ENCODE data around the gene KMT2D. TPM values are rescaled to one million over a fixed set of nuclear protein-coding genes. Genes with fewer than 3 reads are reported as not detected.

The KMT2D gene
- total and polyA plus RNA-seq, 7 experiments from 2014 or later: 6.6 to 167 (median 142) TPM

DNA sequence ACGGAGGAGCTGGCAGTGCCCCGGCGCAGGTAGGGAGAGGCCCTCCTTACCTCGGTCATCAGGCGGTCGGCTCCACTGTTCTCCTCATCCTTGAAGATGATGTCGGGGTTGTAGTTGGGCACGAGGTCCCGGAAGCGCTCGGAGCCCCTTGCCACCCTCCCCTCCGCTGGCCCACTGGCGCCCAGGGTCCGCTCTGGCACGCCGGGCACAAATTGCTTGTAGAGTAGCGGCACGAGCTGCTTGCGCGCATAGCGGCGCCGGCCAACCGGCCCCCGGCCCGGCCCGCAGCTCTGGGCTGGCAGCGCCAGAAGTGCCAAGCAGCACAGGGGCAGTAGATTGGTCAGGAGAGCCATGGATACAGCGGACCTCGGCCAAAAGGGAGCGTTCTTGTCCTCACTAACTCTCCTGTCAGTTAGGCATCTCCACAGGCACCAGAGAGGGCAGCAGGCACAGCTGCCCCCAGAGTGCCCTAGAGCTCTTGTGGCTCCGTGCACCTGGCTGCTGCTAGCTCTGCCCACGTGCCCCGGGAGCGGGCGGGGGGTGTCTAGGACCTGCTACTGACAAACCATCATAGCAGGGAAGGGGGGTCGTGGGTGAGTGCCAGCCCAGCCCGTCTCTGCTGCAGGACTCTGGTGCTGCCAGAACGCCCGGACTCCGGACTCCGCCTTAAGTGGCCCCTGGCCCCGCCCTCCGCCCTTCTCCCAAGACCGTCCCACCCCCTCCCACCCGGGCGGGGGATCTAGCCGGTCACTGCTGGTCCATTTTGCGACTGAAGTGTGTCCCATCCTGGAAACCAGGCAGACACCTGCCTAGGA, 33.8 kb upstream of the KMT2D start, which contains the start of gene DHH:
Gene DHH (minus strand): TSS at position 642 of the 815 bp plus-strand sequence. CDS start 289 bp downstream, at position 353.
- peaks cover 0 to 15% (median 4%) of the 10 kb centered on the region in 5 donors for H3K36me3 Mint-ChIP-seq
- H3K27ac Mint-ChIP-seq: peak within 1 kb of the TSS in 2 of 9 donors; percentile 20 to 50
- H3K27me3 ChIP-seq (ENCODE audit: control insufficient read depth in 2 of 2, insufficient read depth in 2 of 2, low read length in 2 of 2): peaks cover 8 to 30% of the 10 kb centered on the region in 2 donors
- intact Hi-C loops (cut with micrococcal nuclease): loop anchor here in 1 of 2 donors (5.0 kb wide), 1 partner anchor 253 kb away; the partner anchor contains the start of gene DNAJC22
- DNase-seq (peak in 1 of 9 donors; percentile 13), ATAC-seq (peak; percentile 17)
- H3K4me1 Mint-ChIP-seq: peaks cover 22 to 51% (median 43%) of the 10 kb centered on the region in 7 donors
- peaks cover 31 to 38% of the 10 kb centered on the region in 2 donors for H3K4me1 ChIP-seq (ENCODE audit: control insufficient read depth in 2 of 2, insufficient read depth in 2 of 2, low read length in 2 of 2)
- CTCF ChIA-PET: interaction anchor here (0.7 to 4.3 kb wide), 7 partner anchors 8 to 170 kb away, joined by 3 to 48 read pairs (median 4); partner anchors contain the start of genes RHEBL1 and TUBA1B
- no peak within 1 kb of the TSS for H3K4me3 ChIP-seq (ENCODE audit: low read length)
- peaks cover 0 to 20% (median 12%) of the 10 kb centered on the region in 3 experiments for H3K36me3 ChIP-seq (ENCODE audit: control insufficient read depth in 2 of 3, insufficient read depth in 3 of 3, low read length in 3 of 3)
- no peaks in the 10 kb centered on the region for H3K9me3 ChIP-seq (ENCODE audit: control insufficient read depth in 2 of 3, low read length in 3 of 3)
- POLR2A ChIA-PET: interaction anchor here (0.6 to 4.4 kb wide), 3 partner anchors 15 to 242 kb away, joined by 7 to 21 read pairs (median 10); partner anchors contain the start of genes DDX23, LMBR1L and TUBA1B
- H3K4me3 Mint-ChIP-seq: peak within 1 kb of the TSS in 9 of 10 donors; percentile 1 to 76 (median 29)
- H3K9me3 Mint-ChIP-seq: peaks cover 0 to 2% (median 0%) of the 10 kb centered on the region in 11 donors
- no peak within 1 kb of the TSS for H3K27ac ChIP-seq (ENCODE audit: low read depth, low read length)
- peaks cover 45 to 56% (median 52%) of the 10 kb centered on the region in 5 donors for H3K27me3 Mint-ChIP-seq

DNA sequence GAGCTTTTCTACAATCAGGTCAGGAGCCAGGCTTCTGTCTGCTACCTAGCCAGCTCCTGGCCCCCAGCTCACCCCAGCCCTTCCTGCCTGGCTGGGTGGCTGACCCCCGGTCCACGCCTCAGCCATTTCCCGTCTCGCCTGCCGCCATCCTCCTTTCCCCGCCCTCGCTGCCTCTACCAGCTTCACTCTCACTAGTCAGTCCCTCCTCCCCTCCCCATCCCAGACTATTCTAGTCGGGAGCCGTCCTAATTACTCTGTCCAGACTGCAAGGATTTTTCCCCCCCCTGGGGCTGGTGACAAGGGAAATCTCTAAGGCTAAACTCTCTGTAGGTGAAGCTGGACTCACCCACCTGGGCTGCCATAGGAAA, 33.2 kb upstream of the KMT2D start:
- peaks cover 48 to 62% (median 57%) of the 10 kb centered on the region in 5 donors for H3K27me3 Mint-ChIP-seq
- H3K9me3 Mint-ChIP-seq: peaks cover 0 to 2% (median 0%) of the 10 kb centered on the region in 11 donors
- ChIA-PET POLR2A (interaction anchor here (2.5 to 4.4 kb wide), 2 partner anchors 16 to 37 kb away, joined by 10 to 21 read pairs; partner anchors contain the start of genes LMBR1L and TUBA1B), CTCF (interaction anchor here (0.7 to 4.3 kb wide), 3 partner anchors 24 to 170 kb away, joined by 3 to 48 read pairs (median 5); partner anchors contain the start of gene RHEBL1)
- peaks cover 0 to 15% (median 4%) of the 10 kb centered on the region in 5 donors for H3K36me3 Mint-ChIP-seq
- no peak for ATAC-seq
- Histone ChIP-seq H3K27me3 (ENCODE audit: control insufficient read depth in 2 of 2, insufficient read depth in 2 of 2, low read length in 2 of 2) (peaks cover 14 to 35% of the 10 kb centered on the region in 2 donors), H3K4me3 (ENCODE audit: low read length) (no peak overlapping the region), H3K36me3 (ENCODE audit: control insufficient read depth in 2 of 3, insufficient read depth in 3 of 3, low read length in 3 of 3) (peaks cover 0 to 15% (median 12%) of the 10 kb centered on the region in 3 experiments), H3K27ac (ENCODE audit: low read depth, low read length) (no peak overlapping the region), H3K4me1 (ENCODE audit: control insufficient read depth in 2 of 2, insufficient read depth in 2 of 2, low read length in 2 of 2) (peaks cover 31 to 42% of the 10 kb centered on the region in 2 donors), H3K9me3 (ENCODE audit: control insufficient read depth in 2 of 3, low read length in 3 of 3) (no peaks in the 10 kb centered on the region)
- no peak for DNase-seq
- H3K4me3 Mint-ChIP-seq: peak overlapping the region in 6 of 10 donors; percentile 13 to 76 (median 38)
- H3K27ac Mint-ChIP-seq: no peak overlapping the region
- H3K4me1 Mint-ChIP-seq: peaks cover 22 to 52% (median 47%) of the 10 kb centered on the region in 7 donors
- intact Hi-C loops (cut with micrococcal nuclease): loop anchor here in 1 of 2 donors (5.0 kb wide), 1 partner anchor 254 kb away; the partner anchor contains the start of gene DNAJC22

DNA sequence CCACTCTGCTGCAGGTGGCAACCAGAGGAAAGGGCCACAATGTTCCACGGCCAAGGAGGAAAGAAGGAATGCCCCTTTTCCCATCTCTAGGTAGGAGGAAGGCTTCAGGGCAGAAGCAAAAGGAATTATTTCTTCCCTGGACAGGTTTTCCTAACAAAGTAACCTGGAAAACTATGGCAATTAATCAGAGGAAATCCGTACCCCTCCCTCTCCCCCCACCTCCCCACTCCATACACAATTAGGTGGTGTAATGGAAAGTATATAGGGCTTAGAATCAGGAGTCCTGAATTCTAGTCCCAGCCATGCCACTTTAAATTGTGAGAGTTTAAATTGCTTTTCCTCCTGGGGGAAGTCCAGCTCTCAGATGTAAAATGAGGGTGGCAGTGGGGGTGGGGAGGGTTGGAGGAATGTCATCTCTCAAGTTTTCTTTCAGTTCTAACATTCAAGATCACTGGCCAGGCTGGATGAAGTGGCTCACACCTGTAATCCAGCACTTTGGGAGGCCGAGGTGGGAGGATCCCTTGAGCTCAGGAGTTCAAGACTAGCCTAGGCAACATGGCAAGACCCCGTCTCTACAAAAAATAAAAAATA, 32.3 kb upstream of the KMT2D start:
- POLR2A ChIA-PET: interaction anchor here (0.9 to 4.4 kb wide), 4 partner anchors 14 to 38 kb away, joined by 4 to 21 read pairs (median 5); partner anchors contain the start of genes LMBR1L, RHEBL1 and TUBA1B
- Histone ChIP-seq H3K27me3 (ENCODE audit: control insufficient read depth in 2 of 2, insufficient read depth in 2 of 2, low read length in 2 of 2) (peaks cover 19 to 40% of the 10 kb centered on the region in 2 donors), H3K4me3 (ENCODE audit: low read length) (no peak overlapping the region), H3K9me3 (ENCODE audit: control insufficient read depth in 2 of 3, low read length in 3 of 3) (no peaks in the 10 kb centered on the region), H3K36me3 (ENCODE audit: control insufficient read depth in 2 of 3, insufficient read depth in 3 of 3, low read length in 3 of 3) (peaks cover 0 to 15% (median 8%) of the 10 kb centered on the region in 3 experiments), H3K27ac (ENCODE audit: low read depth, low read length) (no peak overlapping the region), H3K4me1 (ENCODE audit: control insufficient read depth in 2 of 2, insufficient read depth in 2 of 2, low read length in 2 of 2) (peaks cover 39 to 49% of the 10 kb centered on the region in 2 donors)
- CTCF ChIA-PET: interaction anchor here (0.8 to 4.3 kb wide), 7 partner anchors 12 to 96 kb away, joined by 3 to 48 read pairs (median 6); partner anchors contain the start of gene TUBA1B
- intact Hi-C loops (cut with micrococcal nuclease): loop anchor here (1.0 to 5.0 kb wide), 3 partner anchors 29 to 254 kb away; partner anchors contain the start of gene DNAJC22 (in 1 of the 2)
- ATAC-seq: no peak
- no peak overlapping the region for H3K27ac Mint-ChIP-seq
- H3K27me3 Mint-ChIP-seq: peaks cover 50 to 67% (median 64%) of the 10 kb centered on the region in 5 donors
- H3K9me3 Mint-ChIP-seq: peaks cover 0 to 2% (median 0%) of the 10 kb centered on the region in 11 donors
- peaks cover 22 to 60% (median 55%) of the 10 kb centered on the region in 7 donors for H3K4me1 Mint-ChIP-seq
- peak overlapping the region in 3 of 10 donors; percentile 74 to 84 (median 80) for H3K4me3 Mint-ChIP-seq
- no peak for DNase-seq
- peaks cover 0 to 15% (median 4%) of the 10 kb centered on the region in 5 donors for H3K36me3 Mint-ChIP-seq

DNA sequence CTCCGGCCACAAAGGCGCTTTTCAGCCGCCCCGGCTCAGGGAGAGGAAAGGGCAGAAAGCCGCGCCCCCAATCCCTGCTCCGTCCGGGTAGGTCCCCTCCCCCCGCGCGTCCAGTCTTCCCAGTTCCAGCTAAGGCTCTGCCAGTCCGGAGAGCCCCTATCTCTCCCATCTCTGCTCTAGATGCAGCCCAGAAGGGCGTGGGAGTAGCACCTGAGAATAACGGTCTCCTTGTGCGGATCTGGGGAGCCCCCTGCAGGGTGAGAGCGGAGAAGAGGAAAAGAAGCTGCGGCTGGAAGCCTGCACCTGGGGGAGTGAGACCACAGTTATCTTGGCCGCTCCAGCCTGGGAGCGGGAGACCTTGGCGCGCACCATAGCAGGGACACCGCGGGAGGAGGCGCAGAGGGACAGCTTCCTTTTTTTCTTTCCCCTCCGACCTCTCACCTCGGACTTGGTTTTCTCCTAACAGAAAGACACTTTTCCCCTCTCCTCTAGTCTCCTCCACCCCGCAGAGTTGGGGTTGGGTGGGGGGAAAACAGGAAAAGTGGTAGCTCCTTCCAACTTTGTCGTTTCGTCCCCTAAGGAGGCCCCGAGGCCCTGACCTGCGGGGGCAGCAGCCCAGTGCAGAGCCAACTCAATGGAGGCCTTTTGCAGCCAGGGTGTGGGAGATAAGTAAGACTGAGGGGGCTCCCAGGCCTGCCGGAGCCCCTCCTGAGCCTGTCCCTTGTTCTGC, 31.7 kb upstream of the KMT2D start:
- ATAC-seq (peak; percentile 50), DNase-seq (peak; percentile 26 to 66 (median 51))
- Mint-ChIP-seq H3K4me1 (peaks cover 22 to 62% (median 59%) of the 10 kb centered on the region in 7 donors), H3K9me3 (peaks cover 0 to 2% (median 0%) of the 10 kb centered on the region in 11 donors), H3K4me3 (peak overlapping the region in 9 of 10 donors; percentile 40 to 84 (median 70)), H3K27ac (peak overlapping the region in 2 of 9 donors; percentile 9 to 48), H3K36me3 (peaks cover 0 to 15% (median 4%) of the 10 kb centered on the region in 5 donors), H3K27me3 (peaks cover 50 to 67% (median 64%) of the 10 kb centered on the region in 5 donors)
- peaks cover 44 to 49% of the 10 kb centered on the region in 2 donors for H3K4me1 ChIP-seq (ENCODE audit: control insufficient read depth in 2 of 2, insufficient read depth in 2 of 2, low read length in 2 of 2)
- intact Hi-C loops (cut with micrococcal nuclease): loop anchor here (1.0 to 5.0 kb wide), 3 partner anchors 28 to 255 kb away; partner anchors contain the start of gene DNAJC22 (in 1 of the 2)
- H3K36me3 ChIP-seq (ENCODE audit: control insufficient read depth in 2 of 3, insufficient read depth in 3 of 3, low read length in 3 of 3): peaks cover 0 to 8% (median 3%) of the 10 kb centered on the region in 3 experiments
- ChIA-PET POLR2A (interaction anchor here (0.9 to 1.5 kb wide), 3 partner anchors 15 to 22 kb away, joined by 4 to 6 read pairs (median 4); partner anchors contain the start of genes LMBR1L and RHEBL1), CTCF (interaction anchor here (0.7 to 4.3 kb wide), 9 partner anchors 11 to 95 kb away, joined by 3 to 48 read pairs (median 4); partner anchors contain the start of gene TUBA1B)
- H3K27me3 ChIP-seq (ENCODE audit: control insufficient read depth in 2 of 2, insufficient read depth in 2 of 2, low read length in 2 of 2): peaks cover 19 to 40% of the 10 kb centered on the region in 2 donors
- no peaks in the 10 kb centered on the region for H3K9me3 ChIP-seq (ENCODE audit: control insufficient read depth in 2 of 3, low read length in 3 of 3)
- H3K27ac ChIP-seq (ENCODE audit: low read depth, low read length): no peak overlapping the region
- peak overlapping the region; percentile 23 for H3K4me3 ChIP-seq (ENCODE audit: low read length)

DNA sequence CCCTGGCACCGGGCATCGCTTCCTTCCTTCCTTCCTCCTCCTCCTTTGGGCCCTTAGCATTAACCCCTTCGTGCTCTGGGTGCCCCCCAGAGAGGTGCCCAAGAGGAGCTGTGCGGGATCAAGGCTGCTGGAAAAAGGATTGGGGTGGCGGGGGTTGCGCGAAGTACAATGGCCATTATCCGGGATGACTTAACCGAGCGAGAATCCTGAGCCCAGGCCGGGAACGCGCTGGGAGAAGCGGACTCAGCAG, 31.2 kb upstream of the KMT2D start:
- H3K4me3 Mint-ChIP-seq: peak overlapping the region in 8 of 10 donors; percentile 4 to 84 (median 76)
- peak overlapping the region; percentile 23 for H3K4me3 ChIP-seq (ENCODE audit: low read length)
- H3K4me1 ChIP-seq (ENCODE audit: control insufficient read depth in 2 of 2, insufficient read depth in 2 of 2, low read length in 2 of 2): peaks cover 44 to 49% of the 10 kb centered on the region in 2 donors
- no peak overlapping the region for H3K27ac ChIP-seq (ENCODE audit: low read depth, low read length)
- peaks cover 0 to 2% (median 0%) of the 10 kb centered on the region in 11 donors for H3K9me3 Mint-ChIP-seq
- intact Hi-C loops (cut with micrococcal nuclease): loop anchor here (1.0 to 5.0 kb wide), 3 partner anchors 27 to 256 kb away; partner anchors contain the start of gene DNAJC22 (in 1 of the 2)
- ATAC-seq (no peak), DNase-seq (no peak)
- peaks cover 50 to 70% (median 64%) of the 10 kb centered on the region in 5 donors for H3K27me3 Mint-ChIP-seq
- peaks cover 19 to 40% of the 10 kb centered on the region in 2 donors for H3K27me3 ChIP-seq (ENCODE audit: control insufficient read depth in 2 of 2, insufficient read depth in 2 of 2, low read length in 2 of 2)
- H3K27ac Mint-ChIP-seq: no peak overlapping the region
- ChIA-PET POLR2A (interaction anchor here (1.0 kb wide), 1 partner anchor 22 kb away, joined by 4 read pairs; the partner anchor contains the start of gene RHEBL1), CTCF (interaction anchor here (0.7 to 4.3 kb wide), 8 partner anchors 11 to 95 kb away, joined by 3 to 48 read pairs (median 5); partner anchors contain the start of gene TUBA1B)
- H3K36me3 Mint-ChIP-seq: peaks cover 0 to 15% (median 4%) of the 10 kb centered on the region in 5 donors
- H3K36me3 ChIP-seq (ENCODE audit: control insufficient read depth in 2 of 3, insufficient read depth in 3 of 3, low read length in 3 of 3): peaks cover 0 to 3% (median 0%) of the 10 kb centered on the region in 3 experiments
- H3K9me3 ChIP-seq (ENCODE audit: control insufficient read depth in 2 of 3, low read length in 3 of 3): no peaks in the 10 kb centered on the region
- H3K4me1 Mint-ChIP-seq: peaks cover 22 to 67% (median 59%) of the 10 kb centered on the region in 7 donors

Data from naive thymus-derived CD4-positive, alpha-beta T cell (primary cell).